IMR-90 (cell line): Measurements from ENCODE around the gene NEK6.

ENCODE experiments used
- CHD1 ChIP-seq: IDR thresholded peaks from 2 replicates; pipeline ENCODE4 v1.6.1; 2012; ENCODE audit warnings: low read depth, low read length, improper control_type of control experiment
- CTCF ChIP-seq: conservative IDR thresholded peaks from 2 replicates; pipeline ENCODE4 v1.5.1; 2012; ENCODE audit warnings: mild to moderate bottlenecking, low read depth, low read length, improper control_type of control experiment
- ELK1 ChIP-seq: fragments of 150-350 bp; IDR thresholded peaks from 2 replicates; pipeline ENCODE4 v1.6.1; 2016; ENCODE audit warnings: low read depth, mild to moderate bottlenecking, low read length, moderate library complexity, borderline replicate concordance
- NFE2L2 ChIP-seq: fragments of 150-350 bp; IDR thresholded peaks from 2 replicates; pipeline ENCODE4 v1.6.1; 2016; ENCODE audit warnings: low read depth, mild to moderate bottlenecking, low read length
- POLR2A ChIP-seq: IDR thresholded peaks from 2 replicates; pipeline ENCODE4 v1.6.1; 2012; ENCODE audit warnings: mild to moderate bottlenecking, low read depth, low read length
- RAD21 ChIP-seq: IDR thresholded peaks from 2 replicates; pipeline ENCODE4 v1.6.1; 2012; ENCODE audit warnings: low read length, improper control_type of control experiment
- RCOR1 ChIP-seq: IDR thresholded peaks from 2 replicates; pipeline ENCODE4 v1.6.1; 2012; ENCODE audit warnings: mild to moderate bottlenecking, low read length, improper control_type of control experiment; ENCODE audit not compliant: insufficient replicate concordance
- RFX5 ChIP-seq: IDR thresholded peaks from 2 replicates; pipeline ENCODE4 v1.8.0; 2012; ENCODE audit warnings: low read depth, mild to moderate bottlenecking, low read length, moderate library complexity

- TF ChIP-seq CTCF, result no peak
- TF ChIP-seq ELK1, result no peak
- TF ChIP-seq RCOR1, result no peak
- TF ChIP-seq NFE2L2, result no peak
- TF ChIP-seq RAD21, result no peak
- no peak for TF ChIP-seq RFX5
- no peak for TF ChIP-seq POLR2A
- TF ChIP-seq CHD1, result no peak
Observed at GRCh38 chr9:124222109-124222508, 35.6 kb upstream of the NEK6 start.
